Adrenal gland (tissue), 12 donors: Measurements from ENCODE around the gene CRHBP. TPM values are rescaled to one million over a fixed set of nuclear protein-coding genes. Genes with fewer than 3 reads are reported as not detected.

Experiments
- DNase-seq, 7 donors: peaks; one replicate each; pipeline ENCODE4 v3.0.0-alpha.2; 2019 to 2020
- H3K27ac ChIP-seq, 5 donors: fragments of 200-600 bp; sonication (generic) in 4 of 5; 1 replicate in 3 of 5; 2 replicates in 2 of 5; pipeline versions ENCODE4 v1.5.1 to v1.8.0; 2016 to 2020; ENCODE audit warnings: mild to moderate bottlenecking in 1 of 5
- H3K27me3 ChIP-seq: fragments of 200-600 bp; 2 replicates; pipeline ENCODE4 v1.8.0; 2021
- H3K36me3 ChIP-seq, 2 donors: fragments of 200-600 bp; replicated peaks in 1 of 2; 1 replicate in 1 of 2; 2 replicates in 1 of 2; pipeline versions ENCODE4 v1.5.1 to v1.8.0; 2018 to 2022
- H3K4me1 ChIP-seq, 2 donors: fragments of 200-600 bp; replicated peaks in 1 of 2; 1 replicate in 1 of 2; 2 replicates in 1 of 2; pipeline versions ENCODE4 v1.5.1 to v1.8.0; 2018 to 2021
- H3K4me3 ChIP-seq, 4 donors: fragments of 200-600 bp; sonication (generic) in 3 of 4; one replicate each; pipeline ENCODE4 v1.5.1; 2016 to 2018
- H3K9me3 ChIP-seq, 3 donors: fragments of 200-600 bp; sonication (generic) in 1 of 3; replicated peaks in 1 of 3; 1 replicate in 2 of 3; 2 replicates in 1 of 3; pipeline versions ENCODE4 v1.5.1 to v1.8.0; 2016 to 2021
- POLR2A ChIP-seq, 2 donors: fragments of 450-650 bp; IDR thresholded peaks; one replicate each; pipeline ENCODE4 v1.6.1; 2017; ENCODE audit warnings: antibody characterized with exemption in 2 of 2, mild to moderate bottlenecking in 2 of 2, moderate library complexity in 1 of 2
- WGBS, 4 donors: extraction: QIAGEN DNeasy Blood & Tissue Kit in 2 of 4; methylation state at CpG; one replicate each; pipeline versions ENCODE4 v1.1.5 to v1.1.7; 2013 to 2017; 5-methylcytosine and 5-hydroxymethylcytosine counted together
- intact Hi-C, 2 donors: fragments of 100-400 bp; cut with DNase I; formaldehyde crosslinking; loops; one replicate each; pipeline versions ENCODE4 v1.14.1 to v1.15.0; 2022 to 2023
- polyA plus RNA-seq, 3 donors: library from polyadenylated mRNA; stranded (reverse); fragments of 200-250 nt in 2 of 3; fragments of 350-450 nt in 1 of 3; fragmentation: Illumina TruSeq in 1 of 3; extraction: RNeasy Lipid Tissue Mini Kit (QIAGEN cat#74804) in 1 of 3; gene quantifications; one replicate each; pipeline ENCODE4 v1.2.3, GENCODE V29; 2013 to 2014
- total RNA-seq, 9 donors: library from RNA; depleted of rRNA in 4 of 9; stranded (reverse); fragments of >200 nt in 4 of 9; fragments of 120-200 nt in 1 of 9; fragmentation: NEBNext Ultra II Directional in 1 of 9; extraction: Animal tissue kit (Norgen Biotek cat#: 25700) in 1 of 9; gene quantifications; one replicate each; pipeline versions ENCODE4 v1.1.0 to v1.2.4, GENCODE V29; 2013 to 2023
- TF ChIP-seq, protein P1 (sequence below), 6 experiments: fragments of 450-650 bp in 4 of 6; fragments of 200-600 bp in 2 of 6; sonication (generic) in 1 of 6; IDR thresholded peaks; 1 replicate in 5 of 6; 2 replicates in 1 of 6; pipeline versions ENCODE4 v1.5.1 to v1.8.0; 2016 to 2021; ENCODE audit warnings: antibody characterized with exemption in 6 of 6, mild to moderate bottlenecking in 2 of 6, moderate library complexity in 1 of 6
- donor health status: healthy with polysubstance abuse.
- donor health status: Bipolar disorder and iron deficiency.
- donor health status: DM: yes; HTN: yes; CAD: no.
- donor health status: DM: no; HTN: no; CAD: no.
- donor health status: DM: no; HTN: no; CAD: no.
- donor health status: DM: yes; HTN: yes; CAD: no.

CRHBP gene
- total and polyA plus RNA-seq, 12 donors: 13.4 to 64.1 (median 23.7) TPM

DNA sequence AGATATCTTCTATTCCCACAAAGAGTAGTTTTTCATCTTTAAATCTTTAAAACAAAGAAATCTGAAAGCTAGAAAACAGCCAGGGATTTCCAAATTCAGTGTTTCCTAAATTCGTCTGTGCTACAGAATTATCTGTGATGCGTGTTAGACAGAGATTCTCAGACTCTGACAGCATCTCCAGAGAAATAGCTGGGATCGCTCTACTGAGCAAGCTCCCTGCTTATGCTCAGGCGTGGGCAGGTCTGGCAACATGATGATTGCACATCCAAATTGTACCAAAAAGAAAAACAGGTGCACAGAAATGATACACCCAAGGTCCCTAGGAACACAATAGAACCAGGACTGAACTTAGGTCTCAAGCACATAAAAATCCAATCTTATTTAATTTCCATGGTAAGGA is 22.8 kb upstream of the CRHBP start:
- no peak for DNase-seq
- TF ChIP-seq POLR2A (IDR thresholded peaks at IDR 0.05): no peak
- TF ChIP-seq, protein P1, sequence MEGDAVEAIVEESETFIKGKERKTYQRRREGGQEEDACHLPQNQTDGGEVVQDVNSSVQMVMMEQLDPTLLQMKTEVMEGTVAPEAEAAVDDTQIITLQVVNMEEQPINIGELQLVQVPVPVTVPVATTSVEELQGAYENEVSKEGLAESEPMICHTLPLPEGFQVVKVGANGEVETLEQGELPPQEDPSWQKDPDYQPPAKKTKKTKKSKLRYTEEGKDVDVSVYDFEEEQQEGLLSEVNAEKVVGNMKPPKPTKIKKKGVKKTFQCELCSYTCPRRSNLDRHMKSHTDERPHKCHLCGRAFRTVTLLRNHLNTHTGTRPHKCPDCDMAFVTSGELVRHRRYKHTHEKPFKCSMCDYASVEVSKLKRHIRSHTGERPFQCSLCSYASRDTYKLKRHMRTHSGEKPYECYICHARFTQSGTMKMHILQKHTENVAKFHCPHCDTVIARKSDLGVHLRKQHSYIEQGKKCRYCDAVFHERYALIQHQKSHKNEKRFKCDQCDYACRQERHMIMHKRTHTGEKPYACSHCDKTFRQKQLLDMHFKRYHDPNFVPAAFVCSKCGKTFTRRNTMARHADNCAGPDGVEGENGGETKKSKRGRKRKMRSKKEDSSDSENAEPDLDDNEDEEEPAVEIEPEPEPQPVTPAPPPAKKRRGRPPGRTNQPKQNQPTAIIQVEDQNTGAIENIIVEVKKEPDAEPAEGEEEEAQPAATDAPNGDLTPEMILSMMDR (IDR thresholded peaks at IDR 0.05): no peak
- 70 to 80% (median 75%) methylated on average over 4 of the region's 4 CpGs for WGBS, 4 donors
- Histone ChIP-seq H3K27me3 (no peaks in the 10 kb centered on the region), H3K9me3 (no peaks in the 10 kb centered on the region), H3K4me3 (no peak overlapping the region), H3K36me3 (no peaks in the 10 kb centered on the region), H3K4me1 (no peaks in the 10 kb centered on the region), H3K27ac (no peak overlapping the region)
- intact Hi-C loops: no loop called here

DNA sequence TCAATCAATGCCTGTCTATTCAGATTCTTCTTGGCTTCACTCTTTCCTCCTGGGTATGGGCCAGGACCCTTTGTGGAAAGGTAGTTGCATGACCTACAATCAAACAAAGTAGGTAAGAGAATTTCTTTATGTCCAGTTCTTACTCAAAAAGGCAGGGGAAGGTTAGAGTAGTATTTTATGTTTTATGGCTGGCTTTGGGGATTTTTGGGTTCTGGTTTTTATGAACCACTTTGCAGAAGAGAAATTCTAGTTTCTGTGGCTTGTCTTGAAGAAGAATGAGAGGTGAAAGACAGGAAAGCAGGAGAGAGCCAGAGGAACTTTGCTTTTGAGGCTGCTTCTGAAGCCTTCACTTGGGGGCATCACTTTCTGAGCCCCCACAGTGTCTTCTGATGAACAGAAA is 14.7 kb upstream of the CRHBP start:
- intact Hi-C loops: no loop called here
- no peak for DNase-seq
- no peaks in the 10 kb centered on the region for H3K27me3 ChIP-seq
- H3K4me1 ChIP-seq: no peaks in the 10 kb centered on the region
- TF ChIP-seq, protein P1 (IDR thresholded peaks at IDR 0.05): no peak
- TF ChIP-seq POLR2A (IDR thresholded peaks at IDR 0.05): no peak
- H3K4me3 ChIP-seq: no peak overlapping the region
- H3K9me3 ChIP-seq: no peaks in the 10 kb centered on the region
- H3K27ac ChIP-seq: no peak overlapping the region
- H3K36me3 ChIP-seq: no peaks in the 10 kb centered on the region

DNA sequence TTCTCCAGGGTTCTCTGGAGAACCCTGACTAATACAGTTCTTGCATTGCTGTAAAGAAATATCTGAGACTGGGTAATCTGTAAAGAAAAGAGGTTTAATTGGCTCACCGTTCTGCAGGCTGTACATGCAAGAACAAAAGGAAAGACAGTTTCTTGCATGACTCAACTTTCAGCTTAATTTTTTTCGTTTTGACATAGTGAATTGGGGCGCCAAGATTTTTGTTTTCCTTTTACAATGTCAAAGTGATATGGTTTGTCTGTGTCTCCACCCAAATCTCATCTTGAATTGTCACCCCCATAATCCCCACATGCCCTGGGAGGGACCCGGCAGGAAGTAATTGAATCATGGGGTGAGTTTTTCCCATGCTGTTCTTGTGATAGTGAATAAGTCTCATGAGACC is 11.8 kb upstream of the CRHBP start:
- 81 to 87% (median 84%) methylated on average over 4 of the region's 4 CpGs for WGBS, 4 donors
- Histone ChIP-seq H3K4me3 (no peak overlapping the region), H3K4me1 (no peaks in the 10 kb centered on the region), H3K9me3 (no peaks in the 10 kb centered on the region), H3K27ac (no peak overlapping the region), H3K36me3 (no peaks in the 10 kb centered on the region), H3K27me3 (no peaks in the 10 kb centered on the region)
- intact Hi-C loops: no loop called here
- DNase-seq: no peak
- TF ChIP-seq, protein P1 (IDR thresholded peaks at IDR 0.05): no peak
- TF ChIP-seq POLR2A (IDR thresholded peaks at IDR 0.05): no peak

DNA sequence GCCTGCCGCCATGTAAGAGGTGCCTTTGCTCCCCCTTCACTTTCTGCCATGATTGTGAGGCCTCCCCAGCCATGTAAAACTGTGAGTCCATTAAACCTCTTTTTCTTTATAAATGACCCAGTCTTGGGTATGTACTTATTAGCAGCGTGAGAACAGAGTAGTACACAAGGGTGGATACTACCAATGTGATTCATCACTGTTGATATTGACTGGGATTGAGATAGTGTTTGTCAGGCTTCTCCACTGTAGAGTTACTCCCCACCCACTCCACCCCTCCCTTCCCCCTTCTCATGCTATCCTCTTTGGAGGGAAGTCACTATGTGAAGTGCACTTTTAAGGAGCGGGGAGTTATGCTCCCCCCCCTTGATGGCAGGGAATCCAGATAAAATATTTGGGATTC is 11.4 kb upstream of the CRHBP start:
- peaks cover under 1 to 3% of the 10 kb centered on the region in 2 donors for H3K4me1 ChIP-seq

More for the DNA sequence above, 11.4 kb upstream of the CRHBP start:
- H3K4me3 ChIP-seq: no peak overlapping the region
- H3K36me3 ChIP-seq: no peaks in the 10 kb centered on the region
- WGBS, 4 donors: 90 to 99% (median 96%) methylated on average over 3 of the region's 3 CpGs
- H3K27ac ChIP-seq: no peak overlapping the region
- H3K9me3 ChIP-seq: no peaks in the 10 kb centered on the region
- no peaks in the 10 kb centered on the region for H3K27me3 ChIP-seq
- no peak for DNase-seq
- TF ChIP-seq, protein P1 (IDR thresholded peaks at IDR 0.05): no peak
- TF ChIP-seq POLR2A (IDR thresholded peaks at IDR 0.05): no peak
- intact Hi-C loops: no loop called here
